ENCODE results near the gene CNTD1.

DNA sequence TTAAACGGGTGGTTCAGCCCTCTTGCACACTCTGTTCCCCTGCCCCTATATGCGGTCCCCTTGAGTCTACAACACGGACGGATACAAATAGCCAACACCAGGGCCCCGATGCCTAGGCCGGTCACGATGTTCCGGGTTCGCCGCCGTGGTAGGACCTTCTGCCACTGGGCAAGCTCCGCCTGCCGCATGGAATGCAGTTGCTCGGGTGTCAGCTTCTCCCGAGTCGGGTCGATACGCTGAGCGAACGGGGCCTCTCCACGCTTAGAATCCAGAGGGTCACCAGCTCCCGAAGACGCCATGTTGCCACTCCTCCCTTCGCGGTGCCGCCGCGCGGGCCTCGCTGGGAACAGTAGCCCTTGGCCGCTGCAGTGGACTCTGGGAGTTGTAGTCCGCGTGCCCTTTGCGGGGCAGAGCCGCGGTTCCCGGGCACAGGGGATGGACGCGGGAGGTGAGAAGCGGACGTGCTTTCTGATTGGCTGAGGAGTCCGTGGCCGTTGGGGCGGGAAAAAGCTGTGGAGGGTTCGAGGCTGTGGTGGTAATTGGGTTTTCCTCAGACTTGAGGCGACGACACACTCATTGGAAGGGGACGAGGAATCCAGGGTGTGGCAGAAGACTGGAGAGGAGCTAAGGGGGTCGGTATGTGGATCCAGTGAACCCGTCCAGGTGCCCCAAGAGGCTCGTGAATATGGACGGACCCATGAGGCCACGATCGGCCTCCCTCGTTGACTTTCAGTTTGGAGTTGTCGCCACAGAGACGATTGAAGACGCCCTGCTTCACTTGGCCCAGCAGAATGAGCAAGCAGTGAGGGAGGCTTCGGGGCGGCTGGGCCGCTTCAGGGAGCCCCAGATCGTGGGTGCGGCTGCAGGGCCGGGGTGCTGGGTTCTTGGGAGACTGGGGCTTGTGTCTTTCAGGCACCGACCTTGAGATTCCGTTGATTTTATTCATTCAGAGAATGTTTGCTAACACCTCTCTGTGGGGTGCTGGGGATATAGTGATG lies at the start of gene CNTD1, which contains the start of gene COA3:
- TF ChIP-seq CTCF (IDR thresholded peaks at IDR 0.05; ENCODE audit: poor library complexity) = no peak
- no peak for TF ChIP-seq EZH2phosphoT487 (IDR thresholded peaks at IDR 0.05; ENCODE audit: low read depth, severe bottlenecking, unreplicated experiment)
- no peak for TF ChIP-seq EZH2 (IDR thresholded peaks at IDR 0.05; ENCODE audit: borderline replicate concordance)

All from hepatocyte (in vitro differentiated cells).